Superior temporal gyrus (tissue), 1 donor: ENCODE measurements around the gene MED13L.
A peak's percentile ranks its signal among the peaks of the same experiment; 100 is the strongest.

Experiments used
- DNase-seq: peaks from one replicate; pipeline ENCODE4 v3.0.0-alpha.2; 2016; ENCODE audit errors: extremely low spot score

MED13L gene

DNA sequence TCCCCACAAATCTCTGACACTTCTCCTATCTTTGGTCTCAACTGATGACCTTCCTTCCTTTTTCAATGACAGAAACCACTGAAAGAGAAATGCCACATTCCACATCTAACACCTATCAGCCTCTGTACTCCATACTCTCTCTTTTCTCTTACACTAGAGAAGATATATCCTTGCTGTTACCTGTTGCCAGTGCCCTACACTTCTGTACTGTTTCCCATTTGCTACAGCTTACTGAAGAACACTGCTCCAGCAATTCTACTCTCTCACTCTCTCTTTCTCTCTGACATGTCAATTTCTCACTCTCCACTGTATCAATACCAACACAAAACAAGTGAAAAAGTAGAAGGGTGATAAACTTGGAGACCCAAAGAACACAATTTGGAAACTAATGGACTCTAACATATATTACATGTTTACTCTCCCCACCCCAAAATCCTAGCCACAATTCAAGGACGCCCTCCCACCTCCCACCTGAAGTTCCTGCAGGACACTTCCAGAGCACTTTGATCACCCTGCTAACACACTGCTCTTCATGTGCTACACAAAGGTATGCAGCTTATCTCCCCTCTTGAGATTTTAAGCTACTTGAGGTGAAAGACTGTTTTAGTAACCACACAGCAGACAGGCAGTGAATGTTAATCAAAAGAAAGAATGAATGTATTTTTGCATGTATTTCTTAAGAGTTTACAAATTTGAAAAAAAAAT lies 95.0 kb downstream of the MED13L start:
- DNase-seq: no peak

DNA sequence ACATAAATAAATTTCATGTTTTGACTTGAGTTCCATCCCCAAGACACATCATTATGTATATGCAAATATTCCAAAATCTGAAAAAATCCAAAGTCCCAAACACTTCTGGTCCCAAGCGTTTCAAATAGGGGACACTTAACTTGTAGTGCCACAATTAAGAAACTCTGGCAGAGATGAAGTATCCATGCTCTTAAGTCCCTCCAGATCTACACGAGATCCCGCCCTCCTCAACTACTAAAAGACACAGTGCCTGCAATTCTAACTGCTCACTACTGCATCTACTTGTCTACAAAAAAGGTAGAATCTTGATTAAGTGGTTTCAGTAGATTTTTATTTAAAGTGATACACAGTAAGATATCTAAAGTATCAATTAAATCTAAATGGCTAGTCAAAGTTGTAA lies 97.0 kb downstream of the MED13L start:
- no peak for DNase-seq

DNA sequence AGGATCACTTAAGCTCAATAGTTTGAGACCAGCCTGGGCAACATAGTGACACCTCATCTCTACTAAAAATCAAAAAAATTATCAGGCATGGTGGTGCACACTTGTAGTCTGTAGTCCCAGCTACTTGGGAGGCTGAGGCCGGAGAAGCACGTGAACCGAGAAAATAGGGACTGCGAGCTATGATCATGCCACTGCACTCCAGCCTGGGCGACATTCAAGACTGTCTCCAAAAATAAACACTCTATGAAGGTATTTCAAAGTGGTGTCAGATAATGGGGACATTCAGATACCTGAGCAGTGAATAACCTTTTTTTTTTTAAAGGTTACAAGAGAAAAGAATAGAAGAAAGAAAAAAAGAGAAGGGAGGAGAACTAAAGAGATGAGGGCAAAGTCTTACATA lies 98.1 kb downstream of the MED13L start:
- DNase-seq: no peak

DNA sequence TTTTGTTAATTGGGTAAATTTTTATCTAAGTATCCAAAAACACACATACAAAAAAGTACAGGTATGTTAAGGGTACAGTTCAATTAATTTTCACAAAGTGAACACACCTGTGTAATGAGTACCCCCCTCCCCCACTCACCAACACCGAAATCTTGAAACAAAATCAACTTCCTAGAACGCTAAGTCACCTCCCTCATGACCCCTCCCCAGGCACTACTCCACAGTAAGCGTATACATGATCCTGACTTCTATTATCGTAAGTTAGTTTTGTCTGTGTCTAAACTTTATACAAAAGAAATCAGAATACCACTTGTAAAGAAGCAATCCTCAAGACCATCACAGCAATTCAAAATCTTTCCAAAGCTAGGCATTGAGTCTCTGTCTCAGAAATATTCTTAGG lies 100.5 kb downstream of the MED13L start:
- no peak for DNase-seq

DNA sequence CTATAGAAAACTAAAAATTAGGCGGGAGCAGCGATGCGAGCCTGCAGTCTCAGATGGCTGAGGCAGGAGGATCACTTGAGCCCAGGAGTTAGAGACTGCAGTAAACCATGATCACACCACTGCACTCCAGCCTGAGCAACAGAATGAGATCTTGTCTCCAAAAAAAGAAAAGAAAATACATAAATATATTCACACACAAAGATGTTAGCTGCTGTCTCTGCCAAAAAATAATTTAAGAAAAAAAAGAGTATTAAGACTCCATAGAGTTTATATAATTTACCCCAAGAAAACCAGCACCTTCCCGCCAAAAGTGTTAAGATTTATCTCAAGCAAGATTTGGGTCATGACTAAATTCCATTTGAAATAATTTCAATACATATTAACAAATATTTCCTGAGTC lies 102.6 kb downstream of the MED13L start:
- DNase-seq: no peak

DNA sequence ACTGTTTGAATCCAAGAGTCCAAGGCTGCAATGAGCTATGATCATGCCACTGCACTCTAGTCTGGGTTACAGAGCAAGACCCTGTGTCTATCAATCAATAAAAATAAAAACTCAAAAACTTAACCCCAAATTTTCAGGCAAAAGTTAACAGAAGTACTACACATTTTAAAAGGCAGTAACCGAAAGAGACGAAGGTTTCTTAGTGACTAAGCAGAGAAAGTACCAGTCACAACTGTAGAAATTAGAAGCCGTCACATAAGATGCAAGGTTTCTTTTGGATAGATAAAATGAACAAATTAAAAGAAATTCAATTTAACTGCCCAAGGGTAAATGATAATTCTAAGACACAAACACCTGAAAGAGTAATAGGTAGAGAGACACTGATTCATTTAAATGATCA lies 103.5 kb downstream of the MED13L start:
- DNase-seq: no peak

DNA sequence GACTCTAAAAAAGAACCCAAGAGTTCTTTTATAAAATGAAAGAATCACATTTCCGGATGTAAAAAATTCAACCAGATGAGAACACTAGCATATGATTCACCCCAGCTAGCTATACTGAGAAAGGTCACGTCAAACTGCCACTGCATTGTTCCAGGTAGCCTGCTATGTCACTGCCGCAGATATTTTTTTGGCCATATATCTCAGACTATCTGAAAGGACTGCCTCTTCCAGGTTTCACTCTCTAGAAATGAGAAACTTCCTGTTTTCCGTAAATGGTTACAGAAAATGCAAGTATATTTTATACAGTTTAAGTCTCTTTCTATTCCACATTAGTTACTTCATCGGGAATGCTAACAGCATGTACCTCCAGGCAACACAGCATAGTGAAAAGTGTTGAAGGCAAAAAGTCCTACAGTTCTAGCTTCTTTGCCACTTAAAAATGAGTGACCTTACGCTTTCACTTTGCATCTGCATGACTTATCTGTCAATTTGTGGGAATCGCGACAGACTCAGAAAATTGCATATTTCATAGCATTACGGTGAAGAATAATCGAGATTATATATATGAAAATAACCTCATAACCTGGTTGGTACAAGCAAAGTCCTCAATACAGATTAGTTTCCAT lies 105.2 kb downstream of the MED13L start:
- DNase-seq: no peak

DNA sequence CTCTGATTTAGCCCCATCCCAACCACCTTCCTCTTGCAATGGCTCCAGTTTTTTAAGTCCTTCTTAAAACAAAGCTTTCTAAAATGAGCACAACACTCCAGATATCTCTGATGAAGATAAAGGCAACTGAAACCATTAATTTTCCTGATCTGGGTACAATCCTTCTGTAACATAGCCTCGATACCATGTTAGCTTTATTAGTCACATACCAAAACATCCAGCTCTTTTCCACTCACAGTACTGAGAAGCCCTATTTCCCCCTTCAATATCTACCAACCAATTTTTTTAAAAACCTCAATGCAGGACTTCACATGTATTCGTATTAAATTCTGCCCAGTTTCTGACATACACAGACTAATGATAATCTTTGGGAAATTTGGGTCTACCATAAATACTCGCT lies 105.9 kb downstream of the MED13L start:
- DNase-seq: no peak

DNA sequence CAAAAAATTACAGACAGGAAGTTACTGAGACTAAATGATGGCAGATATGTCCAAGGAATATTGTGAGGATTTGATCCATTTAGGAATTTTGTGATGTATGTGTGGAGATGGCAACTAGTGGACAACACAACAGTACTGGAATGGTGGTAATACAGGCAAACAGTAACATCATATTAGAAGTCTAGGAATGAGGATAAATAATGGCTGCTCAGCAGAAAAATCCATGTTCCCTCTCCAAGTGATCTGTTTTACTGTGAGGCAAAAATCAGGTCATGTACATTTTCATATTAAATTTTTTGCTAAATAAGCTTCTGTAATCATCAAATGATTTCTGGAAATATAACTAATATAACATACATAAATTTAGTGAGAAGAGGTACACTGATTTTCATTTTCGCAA lies 108.4 kb downstream of the MED13L start:
- DNase-seq: no peak

DNA sequence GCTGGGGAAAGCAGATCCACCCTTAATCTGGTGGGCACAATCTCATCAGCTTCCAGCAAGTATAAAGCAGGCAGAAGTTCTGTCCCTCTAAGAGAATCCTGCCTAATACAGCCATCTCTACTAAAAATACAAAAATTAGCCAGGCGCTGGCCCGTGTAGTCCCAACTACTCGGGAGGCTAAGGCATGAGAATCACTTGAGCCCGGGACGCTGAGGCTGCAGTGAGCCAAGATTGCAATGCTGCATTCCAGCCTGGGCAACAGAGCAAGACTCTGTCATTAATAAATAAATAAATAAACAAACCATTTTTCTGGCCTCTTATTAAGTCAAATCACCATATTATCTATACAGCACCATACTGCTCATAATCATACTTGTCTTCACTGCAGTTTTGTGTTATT lies 111.2 kb downstream of the MED13L start:
- no peak for DNase-seq

DNA sequence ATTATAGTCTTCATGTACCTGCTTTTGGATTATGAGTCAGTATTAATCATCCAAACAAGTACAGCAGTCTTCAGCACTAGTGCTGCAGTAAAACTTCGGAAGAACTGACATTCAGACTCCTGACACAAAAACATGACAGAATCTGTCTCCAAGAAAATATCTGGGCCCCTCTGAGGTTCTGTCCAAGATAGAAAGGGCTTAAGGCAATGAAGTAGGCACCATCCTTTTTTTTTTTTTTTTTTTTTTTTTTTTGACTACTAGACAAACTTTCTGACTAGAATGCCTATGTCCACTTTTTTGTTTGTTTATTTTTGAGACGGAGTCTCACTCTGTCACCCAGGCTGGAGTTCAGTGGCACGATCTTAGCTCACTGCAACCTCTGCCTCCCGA lies 112.5 kb downstream of the MED13L start:
- no peak for DNase-seq

DNA sequence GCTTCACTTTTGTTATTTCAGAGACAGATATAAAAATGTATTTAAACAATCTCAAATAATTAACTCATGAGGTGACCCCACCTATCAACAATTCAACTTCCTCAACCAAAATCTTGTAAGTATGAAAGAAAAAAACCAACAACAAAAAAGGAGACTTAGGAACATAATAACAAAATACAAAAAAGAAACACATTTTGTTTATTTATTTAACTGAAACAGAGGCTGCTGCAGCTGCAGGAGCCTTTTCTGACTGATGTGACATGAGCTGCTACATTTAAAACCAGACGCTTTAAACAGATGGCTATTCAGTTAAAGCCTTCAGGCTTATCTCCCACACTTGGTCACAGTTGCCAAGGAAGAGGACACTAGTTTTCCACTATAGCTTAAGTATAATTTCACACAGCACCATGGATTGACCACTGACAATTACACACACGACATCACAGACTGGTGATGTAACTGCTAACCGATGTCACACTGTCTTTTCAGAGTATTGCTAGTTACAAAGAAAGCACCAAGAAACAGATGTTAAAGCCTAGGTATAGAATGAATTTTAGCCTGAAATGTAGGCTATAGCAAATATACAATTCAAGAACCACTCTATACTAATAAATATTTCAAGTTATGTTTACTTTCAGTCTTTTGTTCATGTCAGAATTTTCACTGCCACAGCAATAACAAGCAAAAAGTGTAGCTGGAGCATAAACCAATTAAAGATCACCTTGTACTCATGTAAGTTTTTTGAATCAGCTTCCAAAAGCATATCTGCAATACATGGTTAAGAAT lies 113.0 kb downstream of the MED13L start:
- DNase-seq: peak; percentile 54

DNA sequence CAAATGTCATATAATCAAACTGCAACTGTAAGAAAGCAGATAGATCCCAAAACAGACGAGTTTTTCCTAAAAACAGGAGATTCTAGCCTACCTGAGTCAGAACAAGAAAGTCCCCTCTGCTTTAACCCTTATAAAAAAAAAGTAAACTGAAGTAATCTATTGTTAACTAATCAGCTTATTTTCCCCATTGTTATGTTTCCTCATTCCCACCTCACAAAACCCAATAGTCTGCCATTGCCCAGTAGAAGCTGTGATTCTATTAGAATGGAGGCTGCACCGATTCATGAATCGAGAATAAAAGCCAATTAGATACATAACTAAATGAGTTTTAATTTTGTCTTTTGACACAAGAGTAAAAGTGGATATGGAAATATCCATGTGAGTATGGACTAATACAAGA lies 115.4 kb downstream of the MED13L start:
- no peak for DNase-seq

DNA sequence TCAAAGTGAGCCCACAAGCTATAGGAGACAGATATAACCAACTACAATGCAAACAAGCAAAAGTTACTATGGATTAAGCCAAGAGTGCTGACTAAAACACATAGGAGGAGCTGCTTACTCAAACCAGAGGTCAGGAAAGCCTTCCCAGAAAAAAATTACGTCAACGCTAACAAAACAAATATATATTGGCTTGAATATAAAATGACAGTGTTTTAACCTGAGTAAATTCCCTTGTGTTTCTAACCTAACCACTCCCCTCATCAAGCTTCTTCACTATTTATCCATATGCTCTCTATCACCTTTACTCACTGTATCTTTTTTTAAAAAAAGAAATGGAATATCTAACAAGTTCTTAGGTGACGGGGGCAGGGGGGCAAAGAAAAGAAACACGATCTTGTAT lies 115.9 kb downstream of the MED13L start:
- no peak for DNase-seq

DNA sequence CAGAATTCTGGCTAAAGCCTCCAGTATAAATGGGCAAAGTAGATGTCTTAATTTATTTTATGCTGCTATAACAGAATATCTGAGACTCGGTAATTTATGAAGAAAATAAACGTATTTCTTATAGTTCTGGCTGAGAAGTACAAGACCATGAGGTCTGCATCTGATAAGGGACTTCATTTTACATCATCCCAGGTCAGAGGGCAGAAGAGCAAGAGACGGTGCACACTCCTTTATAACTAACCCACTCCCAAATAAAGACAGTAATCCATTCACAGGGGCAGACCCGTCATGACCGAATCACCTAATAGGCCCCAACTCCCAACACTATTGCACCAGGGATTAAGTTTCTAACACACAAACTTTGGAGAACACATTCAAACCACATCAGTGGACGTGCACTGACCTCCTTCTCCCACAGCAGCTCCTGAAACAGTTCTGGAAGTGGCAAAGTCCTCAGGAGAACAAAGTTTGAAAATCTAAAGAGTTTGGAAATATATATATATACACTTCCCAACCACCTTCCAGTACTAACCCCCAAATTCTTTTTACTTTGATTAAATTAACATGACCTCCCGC lies 116.5 kb downstream of the MED13L start:
- DNase-seq: no peak

DNA sequence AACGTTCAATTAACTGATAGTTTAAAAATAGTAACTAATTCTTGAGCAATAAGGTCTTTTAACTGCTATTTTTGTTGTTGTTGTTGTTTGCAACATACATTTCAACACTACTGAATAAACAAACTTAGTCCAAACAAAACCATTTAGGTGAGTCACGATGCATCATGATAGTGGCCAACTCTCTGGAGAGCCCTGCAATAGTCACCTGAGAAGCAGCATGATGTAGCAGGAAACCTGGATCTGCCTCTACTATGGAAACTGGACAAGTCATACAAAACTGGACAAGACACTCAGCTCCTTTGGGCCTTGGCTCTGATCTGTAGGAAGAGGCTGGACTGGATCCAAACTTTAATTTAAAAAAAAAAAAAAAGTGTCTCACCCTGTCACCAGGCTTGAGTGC lies 117.3 kb downstream of the MED13L start:
- DNase-seq: no peak

DNA sequence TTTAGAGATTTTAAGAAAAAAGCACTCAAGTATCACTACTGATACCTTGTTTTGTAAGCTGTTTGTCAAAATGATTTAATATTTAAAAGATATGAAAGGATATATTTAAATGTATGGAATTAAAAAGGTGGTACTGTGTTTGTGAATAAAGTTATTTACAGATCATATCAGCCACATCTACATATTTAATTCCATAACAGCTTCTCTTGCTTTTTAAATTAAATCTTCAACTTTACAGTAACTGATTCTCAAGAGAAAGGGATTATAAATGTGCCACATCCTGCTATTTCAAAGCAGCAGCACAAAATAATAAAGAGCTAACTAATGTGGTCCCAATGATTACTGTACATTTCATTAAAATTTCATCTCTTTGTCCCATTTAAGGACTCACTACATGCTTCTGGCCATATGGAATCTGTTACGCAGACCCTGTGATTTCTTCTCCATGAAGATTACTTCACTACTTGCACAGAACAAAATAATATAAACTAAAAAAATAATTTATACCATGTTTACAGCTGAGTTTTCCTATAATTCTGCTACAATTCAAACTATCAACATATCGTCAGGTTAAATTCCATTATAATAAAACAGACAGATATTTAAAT lies 117.8 kb downstream of the MED13L start:
- no peak for DNase-seq

DNA sequence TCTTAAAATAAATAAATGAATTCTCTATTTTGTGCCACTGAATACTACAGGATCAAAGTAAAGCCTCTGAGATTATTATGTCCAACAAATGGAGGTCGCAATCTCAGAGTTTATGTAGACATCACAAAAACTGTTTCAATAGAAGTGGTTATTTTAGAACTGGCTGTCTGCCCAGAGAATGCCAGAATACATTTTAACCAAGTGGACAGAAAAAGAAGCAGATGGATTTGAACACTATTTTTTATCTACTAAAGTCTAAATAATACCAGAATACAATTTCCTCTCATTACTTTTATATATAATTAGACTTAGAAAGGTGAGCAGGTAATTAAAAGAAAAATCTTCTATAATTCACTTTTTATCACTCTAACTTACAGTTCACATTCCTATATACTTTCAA lies 118.3 kb downstream of the MED13L start:
- DNase-seq: peak; percentile 73

DNA sequence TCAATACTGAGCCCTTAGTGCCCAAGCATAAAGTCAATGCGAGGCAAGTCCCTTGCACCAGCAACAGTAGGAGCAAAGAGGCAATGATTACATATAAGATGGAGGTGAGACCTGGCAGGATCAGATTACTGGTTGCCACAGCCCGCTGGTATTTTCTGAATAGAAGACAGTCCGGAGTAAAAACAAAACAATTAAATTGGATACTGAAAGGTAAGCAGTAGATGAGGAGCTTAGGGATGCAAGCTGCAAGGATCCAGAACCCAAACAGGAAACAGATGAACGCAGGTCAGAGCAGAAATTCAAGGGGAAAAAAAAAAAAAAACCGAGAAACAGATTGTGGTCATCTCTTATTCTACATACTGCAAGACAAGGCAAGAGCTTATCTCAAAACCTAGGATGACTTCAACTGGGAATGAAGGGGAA lies 119.6 kb downstream of the MED13L start:
- DNase-seq: no peak

DNA sequence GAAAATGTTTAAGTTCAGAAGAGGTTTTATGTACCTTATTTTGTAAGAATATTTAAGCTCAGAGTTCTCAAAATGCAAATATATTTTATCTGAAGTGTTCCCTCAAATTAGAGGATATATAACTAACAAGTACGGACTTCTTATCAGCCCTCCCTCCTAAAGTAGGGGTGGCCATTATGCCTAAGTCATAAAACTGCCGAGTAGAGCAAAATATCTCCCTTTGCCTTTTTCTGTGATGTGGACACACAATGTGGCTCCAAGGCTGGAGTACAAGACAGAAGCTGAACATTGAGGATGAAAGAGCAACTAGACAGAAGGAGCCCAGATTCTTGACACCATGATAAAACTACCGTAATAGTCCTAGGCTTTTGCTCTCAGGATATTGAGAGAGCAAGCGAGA lies 120.9 kb downstream of the MED13L start:
- no peak for DNase-seq

DNA sequence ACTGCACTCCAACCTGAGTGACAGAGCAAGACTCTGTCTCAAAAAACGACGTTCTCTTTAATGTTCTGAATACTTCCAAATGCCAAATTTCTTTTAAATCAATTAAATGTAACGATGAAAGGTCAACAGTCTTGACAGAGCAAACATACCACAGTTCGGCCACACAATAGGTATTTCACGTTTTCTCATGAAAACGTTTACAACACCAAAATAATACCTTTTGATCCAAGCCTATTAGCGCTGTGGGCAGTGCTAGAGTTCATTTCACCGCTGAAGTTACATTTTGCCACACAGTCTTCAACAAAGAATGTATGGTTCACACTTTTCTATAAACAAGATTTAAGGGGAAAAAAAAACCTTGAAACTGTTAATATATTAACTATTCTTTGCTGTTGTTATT lies 122.1 kb downstream of the MED13L start:
- no peak for DNase-seq

DNA sequence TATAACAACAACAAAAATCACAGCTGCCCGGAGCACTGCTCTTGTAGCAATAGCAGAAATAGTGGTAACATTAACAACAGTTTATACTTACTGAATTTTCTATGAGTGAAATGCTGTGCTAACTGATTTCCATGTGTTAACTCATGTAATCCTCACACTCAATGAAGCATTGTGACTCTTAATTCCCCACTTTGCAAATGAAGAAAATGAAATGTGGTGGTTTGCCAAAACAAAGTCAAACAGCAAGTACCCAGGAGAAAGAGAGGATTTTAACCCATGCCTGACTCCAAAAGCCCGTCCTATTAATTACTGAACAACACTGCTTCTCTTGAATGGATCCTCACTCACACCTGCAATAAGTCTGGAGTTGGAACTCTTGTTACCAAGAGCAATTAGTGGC lies 123.5 kb downstream of the MED13L start:
- no peak for DNase-seq
